Cortex of kidney (tissue), 1 donor: ENCODE measurements around the gene FAXDC2.

Experiments
- DNase-seq: peaks from one replicate; lab custom pipeline; 2025; lab: John Stamatoyannopoulos, UW

FAXDC2 gene, protein sequence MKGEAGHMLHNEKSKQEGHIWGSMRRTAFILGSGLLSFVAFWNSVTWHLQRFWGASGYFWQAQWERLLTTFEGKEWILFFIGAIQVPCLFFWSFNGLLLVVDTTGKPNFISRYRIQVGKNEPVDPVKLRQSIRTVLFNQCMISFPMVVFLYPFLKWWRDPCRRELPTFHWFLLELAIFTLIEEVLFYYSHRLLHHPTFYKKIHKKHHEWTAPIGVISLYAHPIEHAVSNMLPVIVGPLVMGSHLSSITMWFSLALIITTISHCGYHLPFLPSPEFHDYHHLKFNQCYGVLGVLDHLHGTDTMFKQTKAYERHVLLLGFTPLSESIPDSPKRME

DNA sequence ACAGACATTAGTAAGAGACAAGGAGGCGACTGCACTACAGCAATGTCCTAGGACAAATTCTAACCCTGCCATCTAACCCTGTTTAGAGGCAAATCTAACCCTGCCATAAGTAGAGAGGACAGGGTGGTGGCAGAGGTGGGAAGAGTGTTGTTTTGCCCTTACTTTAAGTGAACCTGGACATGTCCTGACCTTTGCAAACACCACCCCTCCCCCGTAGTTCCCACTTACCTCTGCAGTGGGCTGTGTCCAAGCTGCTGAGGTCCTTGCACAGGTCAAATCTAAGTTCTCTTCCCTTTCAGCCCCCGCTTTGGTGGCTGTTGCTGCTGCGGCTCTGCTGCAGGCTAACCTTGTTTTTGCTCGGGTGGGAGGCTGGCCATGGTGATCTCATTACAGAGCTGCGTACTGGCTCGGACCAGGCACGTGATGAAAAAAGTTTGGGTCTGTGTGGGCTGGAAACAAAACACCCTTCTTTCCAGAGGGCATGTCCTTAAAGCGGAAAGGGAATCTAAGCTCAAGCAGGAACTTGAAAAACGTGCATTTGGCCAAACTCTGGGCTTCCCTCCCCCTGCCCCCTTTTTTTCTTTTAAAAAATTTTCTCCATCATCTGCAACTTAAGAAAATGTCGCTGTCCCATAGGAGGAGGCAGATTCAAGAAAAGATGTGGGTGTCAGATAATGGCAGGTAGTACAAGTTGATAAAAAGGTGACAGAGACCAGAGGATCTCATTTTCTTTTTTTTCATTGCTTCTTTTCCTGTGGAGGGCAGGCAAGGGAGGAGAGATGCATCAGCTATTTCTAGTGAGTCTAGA, at the start of gene FAXDC2:
Gene FAXDC2, minus strand, starts transcription at position 349 of the 808 bp plus-strand sequence. CDS start 12,425 bp downstream, outside the sequence.
- DNase-seq = no peak

DNA sequence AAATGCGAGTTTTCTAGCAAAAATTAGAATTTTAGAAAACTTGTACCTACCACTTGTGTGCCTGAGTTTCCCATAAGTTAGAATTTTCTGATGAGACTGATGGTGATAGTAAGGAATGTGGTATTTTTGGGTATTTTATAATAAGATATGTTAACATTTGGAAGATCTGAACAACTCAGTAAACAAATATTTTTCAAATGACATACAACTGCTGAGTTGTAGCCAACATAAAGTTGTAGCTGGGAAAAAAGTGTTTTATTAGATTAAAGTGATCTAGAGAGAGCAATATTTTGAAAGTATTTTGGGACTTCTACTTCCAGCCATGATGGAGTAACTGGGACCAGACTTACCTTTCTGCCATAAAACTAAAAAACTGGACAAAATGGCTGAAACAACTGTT, 49.7 kb upstream of the FAXDC2 start:
- DNase-seq = no peak

DNA sequence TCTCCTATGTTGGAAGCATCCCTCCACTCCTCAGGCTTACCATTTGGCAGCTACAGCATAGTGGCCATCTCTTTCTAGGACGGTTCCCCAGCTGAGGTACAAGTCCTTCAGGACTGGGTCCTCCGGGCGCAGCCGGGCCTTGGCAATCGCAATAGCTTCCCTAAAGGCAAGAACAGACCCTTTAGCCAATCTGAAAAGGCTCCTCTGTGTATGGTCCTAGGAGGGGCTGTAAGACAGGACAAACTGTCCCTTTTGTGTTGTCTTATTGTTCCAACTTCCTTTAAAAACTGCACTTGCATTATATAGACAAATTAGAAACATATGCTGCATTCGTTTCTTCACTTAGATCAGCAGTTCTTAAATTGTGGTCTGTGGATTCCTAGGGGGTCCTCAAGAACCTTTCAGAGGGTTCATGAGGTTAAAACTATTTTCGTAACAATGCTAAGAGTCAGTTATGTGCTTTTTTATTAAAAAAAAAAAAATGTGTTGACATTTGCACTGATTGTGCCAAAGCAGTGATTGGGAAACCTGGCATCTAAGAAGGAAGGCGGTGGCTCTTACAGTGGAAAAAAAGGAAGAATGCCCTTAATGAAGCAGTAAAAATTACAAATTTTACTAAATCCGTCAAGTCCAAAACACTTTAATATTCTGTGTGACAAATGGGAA, 48.9 kb upstream of the FAXDC2 start:
- no peak for DNase-seq

- no peak for DNase-seq
Measured at GRCh38 chr5:154898210-154898609, 47.8 kb upstream of the FAXDC2 start.

- DNase-seq = no peak
Measured at GRCh38 chr5:154896562-154897165, 46.3 kb upstream of the FAXDC2 start.

GRCh38 chr5:154895606-154896561, 45.5 kb upstream of the FAXDC2 start:
- DNase-seq = no peak

DNA sequence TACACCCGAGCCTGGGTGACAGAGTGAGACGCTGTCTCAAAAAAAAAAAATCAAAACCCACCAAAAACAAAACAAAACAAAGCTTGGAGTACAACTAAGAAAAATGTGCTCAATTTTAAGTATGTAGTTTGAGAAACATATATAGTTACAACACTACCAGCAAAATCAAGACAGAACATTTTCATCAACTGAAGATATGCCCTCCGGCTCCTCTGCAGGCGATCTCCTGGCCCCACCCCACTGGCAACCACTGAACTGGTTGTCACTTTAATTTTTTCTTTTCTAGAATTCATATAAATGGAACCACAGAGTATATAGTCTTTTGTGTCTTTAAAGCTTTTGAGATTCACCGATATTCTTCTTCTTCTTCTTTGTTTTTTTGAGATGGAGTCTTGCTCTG, 43.0 kb upstream of the FAXDC2 start:
- DNase-seq = no peak

DNA sequence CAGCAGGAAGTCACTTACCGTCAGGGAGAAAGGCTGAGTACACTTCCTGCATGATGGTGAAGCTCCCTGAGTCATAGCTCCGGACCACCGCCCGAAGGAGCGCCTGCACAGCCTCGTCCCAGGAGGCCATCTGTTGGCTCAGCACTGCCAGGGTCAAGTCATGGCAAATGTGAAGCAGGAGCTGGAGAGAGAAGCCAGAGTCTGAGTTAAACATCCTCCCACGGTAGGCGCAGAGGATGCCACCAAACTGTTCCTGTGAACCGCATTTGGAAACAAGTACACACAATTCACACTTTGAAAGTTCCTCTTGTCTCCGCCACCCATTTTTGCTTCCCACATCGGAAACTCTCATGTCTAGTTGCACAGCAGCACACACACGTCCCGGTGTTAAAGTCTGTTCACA, 42.0 kb upstream of the FAXDC2 start:
- DNase-seq = no peak

- DNase-seq = no peak
Measured at GRCh38 chr5:154885439-154885838, 35.0 kb upstream of the FAXDC2 start.

DNA sequence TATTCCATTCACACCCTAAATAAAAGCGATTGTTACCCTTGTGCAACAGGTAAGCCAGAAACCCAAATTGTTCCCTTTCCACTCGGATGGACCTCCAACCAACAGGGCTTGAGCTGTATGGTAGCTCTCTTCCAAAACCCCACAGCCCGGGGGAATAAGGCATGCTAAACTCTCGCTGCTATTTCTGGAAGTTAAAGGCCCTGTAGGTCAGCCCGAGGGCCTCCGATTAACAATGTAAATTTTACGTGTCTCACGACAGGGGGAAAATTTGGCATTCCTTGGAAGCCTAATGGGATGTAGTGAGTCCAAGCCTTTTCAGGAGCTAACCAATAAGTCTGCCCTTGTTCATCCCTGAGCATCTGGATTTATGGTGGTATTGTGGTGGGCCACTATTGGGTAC, 34.0 kb upstream of the FAXDC2 start:
- DNase-seq = no peak

DNA sequence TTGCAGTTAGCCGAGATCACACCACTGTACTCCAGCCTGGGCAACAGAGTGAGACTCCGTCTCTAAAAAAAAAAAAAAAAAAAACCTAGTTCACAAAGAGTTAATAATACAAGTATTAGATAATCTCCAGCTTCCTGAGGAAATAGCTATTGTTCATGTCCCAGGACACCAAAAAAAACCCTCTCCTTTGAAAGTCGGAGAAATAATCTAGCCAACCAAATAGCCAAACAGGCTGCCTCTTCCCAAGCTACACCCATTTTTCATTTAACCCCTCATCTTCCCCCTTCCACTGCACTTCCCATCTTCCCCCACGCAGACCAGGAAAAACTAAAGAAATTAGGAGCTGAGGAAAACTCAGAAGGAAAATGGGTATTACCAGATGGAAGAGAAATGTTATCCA, 31.6 kb upstream of the FAXDC2 start:
- DNase-seq = no peak

- DNase-seq = no peak
Measured at GRCh38 chr5:154878642-154879335, 28.4 kb upstream of the FAXDC2 start.

DNA sequence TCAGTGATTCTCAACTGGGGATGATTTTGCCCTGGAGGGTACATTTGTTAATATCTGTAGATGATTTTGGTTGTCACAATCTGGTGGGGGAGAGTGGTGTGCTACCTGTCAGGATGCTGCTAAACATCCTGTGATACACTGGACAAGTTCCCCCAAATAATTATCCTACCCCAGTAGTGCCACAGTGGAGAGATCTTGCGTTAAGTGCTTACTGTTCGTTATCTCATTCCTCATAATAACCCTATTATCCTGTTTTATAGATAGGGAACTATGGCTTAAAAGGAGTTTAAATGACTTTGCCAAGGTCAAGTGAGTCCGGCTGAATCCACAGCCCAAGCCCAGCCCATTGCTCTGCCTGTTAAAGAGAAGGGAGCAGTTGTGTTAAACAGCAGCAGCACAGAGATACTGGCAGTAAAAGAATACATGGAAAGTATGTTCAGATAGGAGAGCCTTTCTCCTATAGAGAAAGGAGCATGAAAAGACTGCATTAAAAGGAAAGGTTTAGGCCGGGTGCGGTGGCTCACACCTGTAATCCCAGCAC, 23.5 kb upstream of the FAXDC2 start:
- DNase-seq = no peak

GRCh38 chr5:154871734-154872133, 21.3 kb upstream of the FAXDC2 start:
- DNase-seq = no peak

DNA sequence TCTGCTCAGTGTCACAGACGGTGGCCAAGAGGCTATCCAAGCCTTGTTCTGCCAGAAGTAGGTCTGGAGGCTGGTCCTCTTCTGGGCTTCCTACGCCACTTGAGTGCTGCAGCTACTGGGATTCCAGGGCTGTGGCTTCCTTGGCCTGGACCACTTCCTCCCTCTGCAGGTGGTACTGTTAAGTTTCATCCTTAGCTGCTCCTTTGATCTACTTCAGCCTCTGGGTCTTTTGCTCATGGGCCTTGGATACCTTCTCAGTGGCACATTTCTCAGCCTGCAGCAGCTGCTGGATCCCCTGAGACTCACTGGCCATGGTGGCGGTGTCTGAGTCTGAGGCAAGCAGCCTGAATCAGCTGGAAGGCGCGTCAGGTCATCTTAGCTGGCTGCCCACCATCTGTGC, 18.3 kb upstream of the FAXDC2 start:
- no peak for DNase-seq

DNA sequence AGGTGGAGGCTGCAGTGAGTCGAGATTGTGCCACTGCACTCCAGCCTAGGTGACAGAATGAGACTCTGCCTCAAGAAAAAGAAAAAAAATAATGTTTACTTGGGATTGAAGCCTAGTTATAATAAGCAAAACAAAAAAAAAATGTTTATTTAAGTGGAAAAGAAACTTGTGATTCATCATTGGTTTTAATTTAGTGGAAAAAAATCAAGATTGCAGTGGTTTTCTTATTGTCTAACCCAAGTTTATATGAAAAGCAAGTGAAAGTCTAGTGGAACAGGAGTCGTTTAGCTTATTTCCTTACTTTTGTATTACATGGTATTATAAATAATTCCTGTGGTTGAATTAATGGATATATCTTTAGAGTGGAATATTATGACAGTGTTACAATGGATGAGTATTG, 16.4 kb upstream of the FAXDC2 start:
- DNase-seq = no peak

DNA sequence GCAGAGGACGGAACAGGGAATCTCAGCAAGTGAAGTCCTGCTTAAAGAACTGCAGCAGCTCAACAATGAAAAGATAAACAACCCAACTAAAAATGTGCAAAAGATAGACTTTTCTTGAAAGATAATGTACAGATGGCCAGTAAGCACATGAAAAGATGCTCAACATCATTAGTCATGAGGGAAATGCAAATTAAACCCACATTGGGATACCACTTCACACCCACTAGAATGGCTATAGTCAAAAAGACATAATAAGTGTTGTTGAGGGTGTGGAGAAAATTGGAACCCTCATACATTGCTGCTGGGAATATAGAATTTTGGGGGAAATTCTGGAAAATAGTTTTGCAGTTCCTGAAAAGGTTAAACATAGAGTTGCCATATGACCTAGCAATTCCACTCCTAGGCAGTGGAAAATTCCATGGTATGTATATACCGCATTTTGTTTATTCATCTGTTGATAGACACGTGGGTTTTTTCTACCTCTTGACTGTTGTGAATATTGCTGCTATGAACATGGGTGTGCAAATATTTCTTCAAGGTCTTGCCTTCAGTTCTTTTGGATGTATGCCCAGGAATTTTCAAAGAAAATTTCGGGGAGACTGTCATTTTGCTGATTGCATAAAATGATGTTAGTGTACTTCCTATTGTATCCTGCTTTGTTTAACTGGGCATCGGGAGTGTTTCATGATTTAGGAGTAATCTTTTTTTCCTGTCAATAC, 15.2 kb upstream of the FAXDC2 start:
- DNase-seq = no peak

DNA sequence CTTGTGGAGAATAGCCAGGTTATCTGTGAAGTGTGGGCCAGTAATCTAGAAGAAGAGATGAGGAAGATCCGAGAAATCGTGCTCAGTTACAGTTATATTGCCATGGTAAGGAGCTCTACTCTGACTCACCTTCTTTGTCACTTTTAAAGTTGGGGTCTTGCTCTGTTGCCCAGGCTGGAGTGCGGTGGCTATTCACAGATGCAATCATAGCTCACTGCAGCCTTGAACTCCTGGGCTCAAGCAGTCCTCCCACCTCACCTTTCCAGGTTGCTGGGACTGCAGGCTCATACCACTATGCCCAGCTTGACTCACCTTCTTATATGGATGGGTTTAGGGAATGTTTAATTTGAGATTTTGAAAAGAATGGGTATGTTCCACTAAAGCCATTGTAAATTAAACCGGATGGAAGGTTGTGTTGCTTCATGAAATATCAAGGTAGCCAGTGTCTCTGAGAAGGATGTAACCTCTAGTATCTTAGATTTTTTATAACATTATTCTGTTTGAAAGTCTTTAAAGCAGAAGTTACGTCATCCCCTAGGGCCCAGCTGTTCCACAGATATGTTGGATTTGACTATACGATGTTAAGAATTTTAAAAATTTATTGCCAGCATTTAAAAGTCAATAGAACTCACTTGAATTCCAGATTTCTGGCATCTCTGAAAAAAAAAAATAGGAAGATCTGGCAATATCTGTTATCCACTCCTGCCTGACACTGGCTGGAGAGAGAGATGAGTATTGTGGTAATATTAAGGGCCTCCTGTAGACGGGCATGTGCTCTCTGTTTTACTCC, 13.1 kb upstream of the FAXDC2 start:
- no peak for DNase-seq

- DNase-seq = no peak
Measured at GRCh38 chr5:154862766-154863165, 12.4 kb upstream of the FAXDC2 start.
